PC-3 (cell line): ENCODE results near the gene NEU1. TPM values are rescaled to one million over a fixed set of nuclear protein-coding genes. Genes with fewer than 3 reads are reported as not detected.

Experiments
- ATAC-seq: fragments of 200-7000 bp; cut with Tn5 transposase; 2 replicates; pipeline ENCODE4 v1.9.1; 2020; ENCODE audit warnings: mild to moderate bottlenecking, moderate library complexity
- BruUV-seq: library from RNA; stranded (reverse); fragments of 400-500 nt; replicated peaks from 2 replicates; lab custom pipeline; 2021; lab: Mats Ljungman, UMichigan
- CTCF ChIA-PET: fragments of 300-600 bp; sonication (Branson Sonifier 250); formaldehyde crosslinking; loops from one replicate; lab custom pipeline; 2022; ENCODE audit warnings: antibody characterized with exemption; lab: Charles Lee
- POLR2A ChIA-PET: fragments of 300-600 bp; sonication (Branson Sonifier 250); formaldehyde crosslinking; loops from one replicate; lab custom pipeline; 2022; ENCODE audit warnings: antibody characterized with exemption; ENCODE audit not compliant: unreplicated experiment; lab: Charles Lee
- DNase-seq: peaks from one replicate; pipeline ENCODE4 v3.0.0-alpha.2; 2015
- H2AFZ ChIP-seq: fragments of 300-600 bp; sonication (generic); 2 replicates; pipeline ENCODE4 v1.6.0; 2016; ENCODE audit warnings: antibody characterized with exemption, low read length
- H3F3A ChIP-seq: fragments of 300-600 bp; sonication (generic); one replicate; pipeline ENCODE4 v1.6.0; 2017; ENCODE audit warnings: antibody characterized with exemption, low read length, control low read depth, mild to moderate bottlenecking; ENCODE audit not compliant: unreplicated experiment
- H3K27ac ChIP-seq: fragments of 300-600 bp; sonication (generic); 2 replicates; pipeline ENCODE4 v1.5.1; 2016; ENCODE audit warnings: mild to moderate bottlenecking, low read length
- H3K27me3 ChIP-seq: fragments of 300-600 bp; sonication (generic); 2 replicates; pipeline ENCODE4 v1.6.1; 2016; ENCODE audit warnings: low read length, mixed read lengths
- H3K36me3 ChIP-seq: fragments of 300-600 bp; sonication (generic); 2 replicates; pipeline ENCODE4 v1.6.1; 2016; ENCODE audit warnings: low read depth, mixed run types, low read length, mixed read lengths
- H3K4me1 ChIP-seq: fragments of 300-600 bp; sonication (generic); 2 replicates; pipeline ENCODE4 v1.5.1; 2016; ENCODE audit warnings: low read length; ENCODE audit not compliant: insufficient read depth
- H3K4me2 ChIP-seq: fragments of 300-600 bp; sonication (generic); 2 replicates; pipeline ENCODE4 v1.6.0; 2016; ENCODE audit warnings: low read length
- H3K4me3 ChIP-seq: fragments of 300-600 bp; sonication (generic); 2 replicates; pipeline ENCODE4 v1.5.1; 2016; ENCODE audit warnings: mild to moderate bottlenecking, low read length, mixed read lengths
- H3K79me2 ChIP-seq: fragments of 300-600 bp; sonication (generic); 2 replicates; pipeline ENCODE4 v1.6.1; 2017; ENCODE audit warnings: low read length, mixed read lengths
- H3K9ac ChIP-seq: fragments of 300-600 bp; sonication (generic); 2 replicates; pipeline ENCODE4 v1.6.0; 2016; ENCODE audit warnings: mild to moderate bottlenecking, low read length
- H3K9me2 ChIP-seq: fragments of 300-600 bp; sonication (generic); replicated peaks from 2 replicates; pipeline ENCODE4 v1.6.1; 2016; ENCODE audit warnings: mixed run types, low read length, mixed read lengths
- H3K9me3 ChIP-seq: fragments of 300-600 bp; sonication (generic); 2 replicates; pipeline ENCODE4 v1.6.1; 2016; ENCODE audit warnings: low read length, mixed read lengths
- H4K20me1 ChIP-seq: fragments of 300-600 bp; sonication (generic); 2 replicates; pipeline ENCODE4 v1.6.1; 2016; ENCODE audit warnings: low read length, mixed read lengths
- CTCF ChIP-seq: fragments of 300-600 bp; sonication (generic); conservative IDR thresholded peaks from 2 replicates; pipeline ENCODE4 v1.5.1; 2017; ENCODE audit warnings: antibody characterized with exemption, low read depth, mild to moderate bottlenecking, low read length
- EZH2 ChIP-seq: fragments of 300-600 bp; sonication (generic); IDR thresholded peaks from one replicate; pipeline ENCODE4 v1.6.1; 2017; ENCODE audit warnings: antibody characterized with exemption, mild to moderate bottlenecking, low read length; ENCODE audit not compliant: unreplicated experiment
- EZH2phosphoT487 ChIP-seq: fragments of 300-600 bp; sonication (generic); IDR thresholded peaks from 2 replicates; pipeline ENCODE4 v1.6.1; 2018; ENCODE audit warnings: mild to moderate bottlenecking, antibody characterized with exemption, low read length, borderline replicate concordance
- intact Hi-C: fragments of 100-400 bp; cut with micrococcal nuclease; formaldehyde crosslinking; loops from 2 replicates; pipeline ENCODE4 v1.9.0; 2023
- total RNA-seq: library from RNA; depleted of rRNA; stranded (reverse); fragments of >200 nt; gene quantifications from 2 replicates; pipeline ENCODE4 v1.2.3, GENCODE V29; 2014

The NEU1 gene
- total RNA-seq, 1 experiment from 2014 or later, result 31.7 TPM

GRCh38 chr6:31874836-31875572 is 12.4 kb upstream of the NEU1 start:
- no peaks in the 10 kb centered on the region for H3K9me2 ChIP-seq
- H3K79me2 ChIP-seq, result no peaks in the 10 kb centered on the region
- no peak overlapping the region for H2AFZ ChIP-seq
- no TSS peak for BruUV-seq
- intact Hi-C loops, result no loop called here
- no peaks in the 10 kb centered on the region for H4K20me1 ChIP-seq
- H3K9me3 ChIP-seq, result no peaks in the 10 kb centered on the region
- H3K27me3 ChIP-seq, result no peaks in the 10 kb centered on the region
- peaks cover 40% of the 10 kb centered on the region for H3K4me1 ChIP-seq
- CTCF ChIA-PET, result interaction anchor here (0.6 kb wide), 2 partner anchors 509 to 1347 kb away, joined by 3 read pairs; no protein-coding TSS in a partner anchor
- peak; percentile 27 for DNase-seq
- POLR2A ChIA-PET, result interaction anchor here (0.6 to 1.5 kb wide), 3 partner anchors 9 to 255 kb away, joined by 3 to 6 read pairs (median 3); partner anchors contain the start of gene FKBPL
- H3K4me3 ChIP-seq, result no peak overlapping the region
- H3K36me3 ChIP-seq, result peaks cover 5% of the 10 kb centered on the region
- H3K9ac ChIP-seq, result no peak overlapping the region
- H3K27ac ChIP-seq, result peak overlapping the region; percentile 44
- 0 out of 2 replicates have a peak overlapping the region, but pooled peaks have one; percentile 10 for H3K4me2 ChIP-seq
- H3F3A ChIP-seq, result no peaks in the 10 kb centered on the region
- TF ChIP-seq EZH2phosphoT487, result no peak
- TF ChIP-seq CTCF, result no peak
- no peak for TF ChIP-seq EZH2
- peak; percentile 35 for ATAC-seq

GRCh38 chr6:31874084-31874670 is 11.6 kb upstream of the NEU1 start:
- Histone ChIP-seq H2AFZ (no peak overlapping the region), H3K4me3 (no peak overlapping the region), H3F3A (no peaks in the 10 kb centered on the region), H3K27me3 (no peaks in the 10 kb centered on the region), H3K9ac (no peak overlapping the region), H3K79me2 (no peaks in the 10 kb centered on the region), H3K36me3 (no peaks in the 10 kb centered on the region), H3K27ac (peak overlapping the region; percentile 44), H3K4me1 (peaks cover 34% of the 10 kb centered on the region), H4K20me1 (no peaks in the 10 kb centered on the region), H3K9me2 (no peaks in the 10 kb centered on the region), H3K4me2 (0 out of 2 replicates have a peak overlapping the region, but pooled peaks have one; percentile 10), H3K9me3 (no peaks in the 10 kb centered on the region)
- POLR2A ChIA-PET, result interaction anchor here (1.5 kb wide), 1 partner anchor 11 kb away, joined by 6 read pairs; no protein-coding TSS in a partner anchor
- no peak for ATAC-seq
- BruUV-seq, result no TSS peak
- peak; percentile 33 for DNase-seq
- TF ChIP-seq CTCF (no peak), EZH2phosphoT487 (no peak), EZH2 (no peak)
- intact Hi-C loops, result no loop called here
- CTCF ChIA-PET, result no interaction called here
